Stimulated activated CD4-positive, alpha-beta T cell treated with anti-CD3 and anti-CD28 coated beads, Interleukin-2, amount 100 ng/mL, for 24 hours (primary cell): ENCODE measurements around the gene TMEM53.
"Not testable (repeated sequence)": the region's sequence is repeated elsewhere in the genome, so short reads cannot be mapped to it uniquely, and the experiment has no call there.

ENCODE experiments used
- DNase-seq, 2 donors: peaks; one replicate each; pipeline ENCODE4 v3.0.0-alpha.2; 2020

Gene TMEM53

GRCh38 chr1:44674113-44675000 is at the start of gene TMEM53, which contains the start of gene ARMH1:
Gene TMEM53 (minus strand): TSS chr1:44674481. CDS start chr1:44674391, 90 bp downstream.
Gene ARMH1 (plus strand): TSS chr1:44674714. CDS start chr1:44689698, 14,984 bp downstream.
- peak; percentile 97 for DNase-seq

- DNase-seq = peak; percentile 57 to 70
Observed at GRCh38 chr1:44723496-44724295, 49.4 kb upstream of the TMEM53 start.

GRCh38 chr1:44723064-44723463 is 48.8 kb upstream of the TMEM53 start:
- peak in 1 of 2 donors; percentile 36 for DNase-seq

GRCh38 chr1:44721485-44722361 is 47.4 kb upstream of the TMEM53 start:
- peak; percentile 78 to 89 for DNase-seq

GRCh38 chr1:44720281-44720680 is 46.0 kb upstream of the TMEM53 start:
- no peak for DNase-seq

GRCh38 chr1:44719318-44719717 is 45.0 kb upstream of the TMEM53 start:
- DNase-seq = no peak

GRCh38 chr1:44718091-44718490 is 43.8 kb upstream of the TMEM53 start:
- DNase-seq = no peak

GRCh38 chr1:44717653-44718052 is 43.4 kb upstream of the TMEM53 start:
- DNase-seq = no peak

GRCh38 chr1:44717156-44717555 is 42.9 kb upstream of the TMEM53 start:
- DNase-seq = no peak

GRCh38 chr1:44714944-44715571 is 40.8 kb upstream of the TMEM53 start:
- peak; percentile 62 to 67 for DNase-seq

- DNase-seq = no peak
Observed at GRCh38 chr1:44714532-44714931, 40.3 kb upstream of the TMEM53 start.

- no peak for DNase-seq
Observed at GRCh38 chr1:44713321-44713781, 39.1 kb upstream of the TMEM53 start.

GRCh38 chr1:44707959-44708831 is 33.9 kb upstream of the TMEM53 start:
- peak in 1 of 2 donors; percentile 40 for DNase-seq

GRCh38 chr1:44707112-44707881 is 33.0 kb upstream of the TMEM53 start:
- no peak for DNase-seq

- no peak for DNase-seq
Observed at GRCh38 chr1:44705938-44706337, 31.7 kb upstream of the TMEM53 start.

GRCh38 chr1:44705470-44705869 is 31.2 kb upstream of the TMEM53 start:
- no peak for DNase-seq

GRCh38 chr1:44701141-44701573 is 26.9 kb upstream of the TMEM53 start:
- no peak for DNase-seq

- DNase-seq = no peak
Observed at GRCh38 chr1:44700573-44700972, 26.3 kb upstream of the TMEM53 start.

GRCh38 chr1:44699375-44699774 is 25.1 kb upstream of the TMEM53 start:
- not testable (repeated sequence) for DNase-seq

GRCh38 chr1:44698138-44698537 is 23.9 kb upstream of the TMEM53 start:
- no peak for DNase-seq
